Neural crest cell (in vitro differentiated cells): Measurements from ENCODE around the gene CUEDC1. TPM values are rescaled to one million over a fixed set of nuclear protein-coding genes. Genes with fewer than 3 reads are reported as not detected.
"Not testable (repeated sequence)": the region's sequence is repeated elsewhere in the genome, so short reads cannot be mapped to it uniquely, and the experiment has no call there.

Experiments used
- DNase-seq: peaks from one replicate; pipeline ENCODE4 v3.0.0; 2021; ENCODE audit warnings: low read depth, mixed read lengths, low spot score
- H3K27ac Mint-ChIP-seq: one replicate; pipeline ENCODE4 v1.8.0; 2021; ENCODE audit warnings: mild to moderate bottlenecking, mixed read lengths; ENCODE audit not compliant: unreplicated experiment
- H3K27me3 Mint-ChIP-seq: 2 replicates; pipeline ENCODE4 v1.8.0; 2021; ENCODE audit warnings: low read depth, mild to moderate bottlenecking, mixed read lengths
- H3K36me3 Mint-ChIP-seq: 2 replicates; pipeline ENCODE4 v1.8.0; 2021; ENCODE audit warnings: low read depth, mild to moderate bottlenecking, mixed read lengths
- H3K4me1 Mint-ChIP-seq: 2 replicates; pipeline ENCODE4 v1.8.0; 2021; ENCODE audit warnings: mixed read lengths
- H3K4me3 Mint-ChIP-seq: one replicate; pipeline ENCODE4 v1.8.0; 2021; ENCODE audit warnings: mild to moderate bottlenecking, mixed read lengths
- H3K9me3 Mint-ChIP-seq: 2 replicates; pipeline ENCODE4 v1.8.0; 2021; ENCODE audit warnings: mixed read lengths
- total RNA-seq: library from RNA; stranded (reverse); gene quantifications from 2 replicates; pipeline ENCODE4 v1.2.1, GENCODE V29; 2021
- TF ChIP-seq, protein P1 (sequence below): fragments of 200-600 bp; sonication (generic); conservative IDR thresholded peaks from 2 replicates; pipeline ENCODE4 v1.5.0; 2021; ENCODE audit warnings: antibody characterized with exemption, mild to moderate bottlenecking

CUEDC1 gene
- total RNA-seq, 1 donor from 2014 or later, result 86.9 TPM

- Mint-ChIP-seq H3K4me1 (peaks cover 40% of the 10 kb centered on the region), H3K27me3 (no peaks in the 10 kb centered on the region), H3K27ac (no peak overlapping the region), H3K4me3 (no peak overlapping the region), H3K36me3 (no peaks in the 10 kb centered on the region), H3K9me3 (no peaks in the 10 kb centered on the region)
- TF ChIP-seq, protein P1, sequence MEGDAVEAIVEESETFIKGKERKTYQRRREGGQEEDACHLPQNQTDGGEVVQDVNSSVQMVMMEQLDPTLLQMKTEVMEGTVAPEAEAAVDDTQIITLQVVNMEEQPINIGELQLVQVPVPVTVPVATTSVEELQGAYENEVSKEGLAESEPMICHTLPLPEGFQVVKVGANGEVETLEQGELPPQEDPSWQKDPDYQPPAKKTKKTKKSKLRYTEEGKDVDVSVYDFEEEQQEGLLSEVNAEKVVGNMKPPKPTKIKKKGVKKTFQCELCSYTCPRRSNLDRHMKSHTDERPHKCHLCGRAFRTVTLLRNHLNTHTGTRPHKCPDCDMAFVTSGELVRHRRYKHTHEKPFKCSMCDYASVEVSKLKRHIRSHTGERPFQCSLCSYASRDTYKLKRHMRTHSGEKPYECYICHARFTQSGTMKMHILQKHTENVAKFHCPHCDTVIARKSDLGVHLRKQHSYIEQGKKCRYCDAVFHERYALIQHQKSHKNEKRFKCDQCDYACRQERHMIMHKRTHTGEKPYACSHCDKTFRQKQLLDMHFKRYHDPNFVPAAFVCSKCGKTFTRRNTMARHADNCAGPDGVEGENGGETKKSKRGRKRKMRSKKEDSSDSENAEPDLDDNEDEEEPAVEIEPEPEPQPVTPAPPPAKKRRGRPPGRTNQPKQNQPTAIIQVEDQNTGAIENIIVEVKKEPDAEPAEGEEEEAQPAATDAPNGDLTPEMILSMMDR, result no peak
- DNase-seq, result no peak
Measured at GRCh38 chr17:57965521-57966160, 10.4 kb upstream of the CUEDC1 start.

DNA sequence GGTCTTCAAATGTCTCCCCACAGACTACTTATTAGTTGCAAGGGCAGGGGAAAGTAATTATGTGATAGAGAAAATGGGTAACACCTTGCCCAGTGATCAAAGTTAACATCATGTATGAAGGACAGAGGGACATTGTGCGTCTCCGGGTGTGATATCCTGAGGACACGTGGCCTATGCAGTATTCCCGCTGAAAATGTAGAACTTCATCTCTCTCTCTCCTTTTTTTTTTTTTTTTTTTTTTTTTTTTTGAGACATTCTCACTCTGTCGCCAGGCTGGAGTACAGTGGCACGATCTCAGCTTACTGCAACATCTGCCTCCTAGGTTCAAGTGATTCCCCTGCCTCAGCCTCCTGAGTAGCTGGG is 7.9 kb upstream of the CUEDC1 start:
- no peak overlapping the region for H3K4me3 Mint-ChIP-seq
- H3K36me3 Mint-ChIP-seq, result peaks cover 2% of the 10 kb centered on the region
- no peak overlapping the region for H3K27ac Mint-ChIP-seq
- H3K4me1 Mint-ChIP-seq, result peaks cover 30% of the 10 kb centered on the region
- DNase-seq, result no peak
- TF ChIP-seq, protein P1, result no peak
- no peaks in the 10 kb centered on the region for H3K27me3 Mint-ChIP-seq
- H3K9me3 Mint-ChIP-seq, result no peaks in the 10 kb centered on the region

DNA sequence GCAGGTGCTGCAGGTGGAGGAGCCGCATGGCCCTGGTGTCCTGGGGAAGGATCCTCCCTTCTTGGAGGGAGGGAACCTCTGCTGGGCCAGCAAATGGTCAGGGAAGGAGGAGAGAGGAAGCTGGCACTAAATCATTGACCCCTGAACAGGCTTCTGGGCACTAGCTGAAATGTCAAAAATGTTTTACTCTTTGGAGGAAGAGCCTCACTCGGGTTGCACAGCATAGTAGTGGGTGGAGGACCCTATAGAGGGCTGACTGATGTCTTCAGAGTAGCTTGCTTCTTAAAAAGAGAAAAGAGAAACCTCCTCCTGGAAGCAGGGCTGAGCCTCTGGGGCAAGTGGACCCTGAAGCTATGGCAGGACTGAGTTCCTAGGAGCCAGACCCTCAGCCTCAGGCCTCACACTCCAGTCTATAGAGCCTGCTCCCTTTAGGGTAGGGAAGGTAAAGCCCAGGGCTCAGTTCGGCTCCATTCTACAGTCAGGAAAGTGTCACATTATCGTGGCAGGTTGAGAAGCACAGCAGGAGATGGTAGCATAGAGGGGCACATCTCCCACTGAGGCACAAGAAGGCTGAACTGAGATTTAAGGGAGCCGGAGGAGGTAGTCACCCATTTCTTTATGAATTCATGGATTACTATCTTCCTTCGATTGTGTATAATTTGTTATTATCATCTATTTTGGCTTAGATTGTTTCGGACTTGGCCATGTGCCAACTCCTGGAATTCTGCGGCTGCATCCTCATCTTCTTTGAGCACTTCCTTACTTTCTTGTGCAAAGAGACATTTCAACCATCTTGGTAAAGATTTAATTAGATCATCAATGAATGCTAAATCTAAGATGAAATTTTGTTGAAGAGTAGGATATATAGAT is 7.3 kb upstream of the CUEDC1 start:
- TF ChIP-seq, protein P1, result no peak
- no peak for DNase-seq
- no peaks in the 10 kb centered on the region for H3K27me3 Mint-ChIP-seq
- H3K9me3 Mint-ChIP-seq, result no peaks in the 10 kb centered on the region
- peaks cover 35% of the 10 kb centered on the region for H3K4me1 Mint-ChIP-seq
- H3K27ac Mint-ChIP-seq, result no peak overlapping the region
- peak overlapping the region; percentile 6 for H3K4me3 Mint-ChIP-seq
- H3K36me3 Mint-ChIP-seq, result peaks cover 2% of the 10 kb centered on the region

GRCh38 chr17:57959929-57960328 is 4.7 kb upstream of the CUEDC1 start:
- H3K27ac Mint-ChIP-seq, result no peak overlapping the region
- H3K4me1 Mint-ChIP-seq, result peaks cover 39% of the 10 kb centered on the region
- DNase-seq, result no peak
- no peaks in the 10 kb centered on the region for H3K27me3 Mint-ChIP-seq
- H3K36me3 Mint-ChIP-seq, result peaks cover 2% of the 10 kb centered on the region
- TF ChIP-seq, protein P1, result no peak
- H3K4me3 Mint-ChIP-seq, result no peak overlapping the region
- no peaks in the 10 kb centered on the region for H3K9me3 Mint-ChIP-seq

DNA sequence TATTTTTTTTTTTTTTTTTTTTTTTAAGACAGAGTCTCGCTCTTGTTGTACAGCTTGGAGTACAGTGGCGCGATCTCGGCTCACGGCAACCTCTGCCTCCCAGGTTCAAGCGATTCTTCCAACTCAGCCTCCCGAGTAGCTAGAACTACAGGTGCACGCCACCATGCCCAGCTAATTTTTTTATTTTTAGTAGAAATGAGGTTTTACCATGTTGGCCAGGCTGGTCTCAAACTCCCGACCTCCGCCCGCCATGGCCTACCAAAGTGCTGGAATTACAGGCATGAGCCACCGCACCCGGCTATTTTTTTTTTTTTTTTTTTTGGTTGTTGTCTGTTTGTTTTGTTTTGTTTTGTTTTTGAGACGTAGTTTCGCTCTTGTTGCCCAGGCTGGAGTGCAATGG is 3.2 kb upstream of the CUEDC1 start:
- H3K4me1 Mint-ChIP-seq, result peaks cover 43% of the 10 kb centered on the region
- not testable (repeated sequence) for DNase-seq, H3K9me3 Mint-ChIP-seq, H3K27me3 Mint-ChIP-seq, H3K36me3 Mint-ChIP-seq, H3K4me3 Mint-ChIP-seq, H3K27ac Mint-ChIP-seq

DNA sequence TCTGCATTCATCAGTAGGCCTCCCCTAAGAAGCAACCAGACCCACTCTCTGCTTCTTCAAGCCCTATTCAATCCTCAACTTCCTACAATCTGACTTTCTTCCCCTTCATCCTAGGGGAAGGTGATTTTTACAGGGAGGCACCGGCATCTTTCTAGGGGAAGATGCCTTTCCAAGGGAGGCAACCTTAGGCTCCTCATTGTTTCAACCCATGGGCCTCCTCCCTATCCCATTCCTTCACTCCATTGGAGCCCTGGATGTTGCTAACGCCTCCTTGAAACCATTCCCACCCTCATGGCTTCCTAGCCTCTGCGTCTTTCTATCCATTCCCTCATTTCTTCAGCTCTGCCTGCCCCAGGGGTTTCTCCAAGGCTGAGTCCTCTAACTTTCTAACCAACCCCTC is 2.7 kb upstream of the CUEDC1 start:
- Mint-ChIP-seq H3K9me3 (no peaks in the 10 kb centered on the region), H3K4me3 (peak overlapping the region; percentile 76), H3K4me1 (peaks cover 48% of the 10 kb centered on the region), H3K27me3 (no peaks in the 10 kb centered on the region), H3K36me3 (peaks cover 2% of the 10 kb centered on the region), H3K27ac (no peak overlapping the region)
- DNase-seq, result no peak
- TF ChIP-seq, protein P1, result no peak
